ENCODE results near the gene TMEM250.

Gene TMEM250

GRCh38 chr9:136133191-136133958 lies 14.7 kb upstream of the TMEM250 start:
- no peak for DNase-seq (ENCODE audit: low read depth in 3 of 3, low spot score in 1 of 3)

- no peak for DNase-seq (ENCODE audit: low read depth in 3 of 3, low spot score in 1 of 3)
These were observed 13.9 kb upstream of the TMEM250 start for GRCh38 chr9:136132512-136133050.

GRCh38 chr9:136131629-136132511 lies 13.2 kb upstream of the TMEM250 start:
- no peak for DNase-seq (ENCODE audit: low read depth in 3 of 3, low spot score in 1 of 3)

- DNase-seq (ENCODE audit: low read depth in 3 of 3, low spot score in 1 of 3) = no peak
These were observed 10.5 kb upstream of the TMEM250 start for GRCh38 chr9:136129176-136129575.

GRCh38 chr9:136128436-136128835 lies 9.8 kb upstream of the TMEM250 start:
- no peak for DNase-seq (ENCODE audit: low read depth in 3 of 3, low spot score in 1 of 3)

GRCh38 chr9:136127313-136127712 lies 8.6 kb upstream of the TMEM250 start:
- DNase-seq (ENCODE audit: low read depth in 3 of 3, low spot score in 1 of 3) = no peak

DNA sequence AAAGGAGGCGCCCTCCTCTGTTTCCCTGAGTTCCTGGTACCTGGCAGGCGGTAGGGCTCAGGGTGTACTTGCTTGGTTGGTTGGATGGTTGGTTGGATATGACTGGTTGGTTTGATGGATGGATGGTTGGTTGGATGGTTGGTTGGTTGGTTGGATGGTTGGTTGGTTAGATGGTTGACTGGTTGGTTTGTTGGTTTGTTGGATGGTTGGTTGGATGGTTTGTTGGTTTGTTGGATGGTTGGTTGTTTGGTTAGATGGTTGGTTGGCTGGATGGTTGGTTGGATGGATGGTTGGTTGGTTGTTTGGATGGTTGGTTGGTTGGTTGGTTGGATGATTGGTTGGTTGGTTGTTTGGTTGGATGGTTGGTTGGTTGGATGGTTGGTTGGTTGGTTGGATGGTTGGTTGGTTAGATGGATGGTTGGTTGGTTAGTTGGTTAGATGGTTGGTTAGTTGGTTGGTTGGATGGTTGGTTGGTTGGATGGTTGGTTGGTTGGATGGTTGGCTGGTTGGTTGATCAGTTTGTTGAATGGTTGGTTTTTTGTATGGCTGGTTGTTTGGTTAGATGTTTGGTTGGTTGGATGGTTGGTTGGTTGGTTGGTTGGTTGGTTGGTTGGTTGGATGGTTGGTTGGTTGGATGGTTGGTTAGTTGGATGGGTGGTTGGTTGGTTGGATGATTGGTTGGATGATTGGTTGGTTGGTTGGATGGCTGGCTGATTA lies 6.5 kb upstream of the TMEM250 start:
- DNase-seq (ENCODE audit: low read depth in 3 of 3, low spot score in 1 of 3) = no peak

GRCh38 chr9:136122425-136123383 lies 4.0 kb upstream of the TMEM250 start:
- peak; percentile 56 to 78 (median 63) for DNase-seq (ENCODE audit: low read depth in 3 of 3, low spot score in 1 of 3)

DNA sequence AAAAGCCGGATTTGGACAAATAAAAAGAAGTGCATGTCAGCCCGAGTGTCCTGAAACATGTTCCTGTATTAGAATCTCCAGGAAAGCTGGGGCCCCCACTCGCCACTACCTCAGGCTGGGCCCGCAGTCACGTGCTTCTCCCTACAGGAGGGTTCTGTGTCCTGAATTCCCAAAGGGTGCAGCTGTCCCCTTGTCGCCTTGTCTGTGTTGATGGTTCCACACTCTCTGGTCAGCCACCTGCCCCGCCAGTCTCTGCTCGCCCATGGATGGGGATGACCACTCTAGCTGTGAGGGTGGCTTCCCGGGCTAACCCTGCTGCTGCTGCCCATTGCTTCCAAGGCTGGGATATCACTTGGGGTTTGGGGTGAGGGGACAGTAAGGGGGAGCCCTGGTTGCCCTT lies 3.1 kb upstream of the TMEM250 start:
- no peak for DNase-seq (ENCODE audit: low read depth in 3 of 3, low spot score in 1 of 3)

- DNase-seq (ENCODE audit: low read depth in 3 of 3, low spot score in 1 of 3) = no peak
These were observed 1.8 kb upstream of the TMEM250 start for GRCh38 chr9:136120438-136120844.

- DNase-seq (ENCODE audit: low read depth in 3 of 3, low spot score in 1 of 3) = no peak
These were observed 1.3 kb upstream of the TMEM250 start for GRCh38 chr9:136119883-136120393.

- no peak for DNase-seq (ENCODE audit: low read depth in 3 of 3, low spot score in 1 of 3)
These were observed 597 bp upstream of the TMEM250 start for GRCh38 chr9:136119061-136119882.

DNA sequence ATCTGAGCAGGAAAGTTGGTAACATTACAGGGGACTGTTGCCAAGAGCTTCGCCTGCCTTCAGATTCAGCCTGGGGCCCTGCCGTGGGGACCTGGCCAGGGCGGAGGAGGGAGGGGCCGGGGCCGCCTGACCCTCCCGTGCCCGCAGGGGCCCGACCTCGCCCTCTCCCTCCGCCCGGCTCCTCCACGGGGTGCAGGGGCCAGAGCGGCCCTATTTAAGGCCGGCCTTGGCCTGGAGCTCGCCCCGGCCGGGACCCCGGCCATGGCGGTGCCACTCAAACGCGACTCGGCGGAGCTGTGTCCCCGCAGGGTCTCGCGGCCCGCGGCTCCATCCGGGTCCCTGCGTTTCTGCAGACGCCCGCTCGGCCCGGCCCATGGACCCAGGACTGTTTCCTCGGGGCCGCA lies 757 bp downstream of the TMEM250 start:
- no peak for DNase-seq (ENCODE audit: low read depth in 3 of 3, low spot score in 1 of 3)

DNA sequence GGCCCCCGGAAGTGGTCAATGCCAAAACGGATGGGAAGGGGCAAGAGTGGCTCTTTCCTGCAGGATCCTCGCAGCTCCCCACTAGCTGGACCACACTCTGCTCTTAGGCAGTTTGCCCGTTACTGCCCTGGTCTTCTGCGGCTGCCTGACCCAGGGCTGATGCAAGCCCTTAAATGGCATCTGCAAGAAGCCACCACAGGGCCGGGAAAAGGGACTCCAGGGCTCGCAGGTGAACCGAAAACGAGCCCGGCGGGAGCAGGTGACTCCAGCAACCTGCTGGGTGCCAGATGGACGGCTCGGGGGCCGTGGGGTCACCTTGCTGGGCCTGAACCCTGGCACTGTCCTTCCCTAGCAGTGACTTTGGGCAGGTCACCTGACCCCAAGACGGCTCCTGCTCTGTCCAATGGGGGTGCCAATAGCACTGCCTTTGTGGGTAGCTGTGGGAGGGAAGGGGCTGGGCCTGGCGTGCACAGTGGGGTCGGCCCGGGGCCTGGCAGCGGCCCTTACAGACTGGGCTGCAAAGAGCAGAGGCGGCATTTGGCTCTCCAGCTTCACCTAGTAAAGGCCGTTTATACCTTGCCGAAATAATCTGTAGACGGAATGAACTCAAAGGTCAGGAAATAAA lies 1.3 kb downstream of the TMEM250 start:
- DNase-seq (ENCODE audit: low read depth in 3 of 3, low spot score in 1 of 3) = no peak

GRCh38 chr9:136116360-136117098 lies 2.1 kb downstream of the TMEM250 start:
- DNase-seq (ENCODE audit: low read depth in 3 of 3, low spot score in 1 of 3) = no peak

GRCh38 chr9:136115641-136116359 lies 2.9 kb downstream of the TMEM250 start:
- DNase-seq (ENCODE audit: low read depth in 3 of 3, low spot score in 1 of 3) = no peak

- no peak for DNase-seq (ENCODE audit: low read depth in 3 of 3, low spot score in 1 of 3)
These were observed 3.5 kb downstream of the TMEM250 start for GRCh38 chr9:136115206-136115605.

All from stimulated activated CD4-positive, alpha-beta T cell treated with anti-CD3 and anti-CD28 coated beads, TNF-alpha, amount 100 ng/mL, for 1 hour (primary cell).